IMR-90 (cell line): Measurements from ENCODE around the gene ATG10. TPM values are rescaled to one million over a fixed set of nuclear protein-coding genes. Genes with fewer than 3 reads are reported as not detected.

Experiments
- ATAC-seq: fragments of 200-7000 bp; cut with Tn5 transposase; 2 replicates; pipeline ENCODE4 v1.9.1; 2020; ENCODE audit warnings: low read depth, mild to moderate bottlenecking, moderate library complexity
- BruUV-seq: library from RNA; stranded (reverse); fragments of 400-500 nt; replicated peaks from 2 replicates; lab custom pipeline; 2021; lab: Mats Ljungman, UMichigan
- CTCF ChIA-PET: fragments of 300-600 bp; formaldehyde crosslinking; extraction: SDS; loops from one replicate; lab custom pipeline; 2021; ENCODE audit warnings: antibody characterized with exemption; lab: Yijun Ruan, JAX
- POLR2A ChIA-PET: fragments of 300-600 bp; sonication (Branson Sonifier 250); formaldehyde crosslinking; loops from one replicate; lab custom pipeline; 2022; ENCODE audit warnings: antibody characterized with exemption; ENCODE audit not compliant: unreplicated experiment; lab: Charles Lee
- DNase-seq: peaks from one replicate; pipeline ENCODE4 v3.0.0; 2013
- H2AFZ ChIP-seq: replicated peaks from 2 replicates; pipeline ENCODE3; 2013; ENCODE audit warnings: low read length, mild to moderate bottlenecking; ENCODE audit not compliant: poor library complexity
- H2AK5ac ChIP-seq: 2 replicates; pipeline ENCODE4 v1.6.1; 2013; ENCODE audit warnings: low read depth, low read length, inconsistent platforms
- H2AK9ac ChIP-seq: replicated peaks from 2 replicates; pipeline ENCODE3; 2013; ENCODE audit warnings: mild to moderate bottlenecking, low read depth, low read length, moderate library complexity; ENCODE audit not compliant: poor library complexity
- H2BK120ac ChIP-seq: 2 replicates; pipeline ENCODE4 v1.6.1; 2013; ENCODE audit warnings: low read depth, low read length, inconsistent platforms
- H2BK15ac ChIP-seq: 3 replicates; pipeline ENCODE4 v1.6.1; 2013; ENCODE audit warnings: low read depth, low read length, inconsistent platforms
- H2BK20ac ChIP-seq: 2 replicates; pipeline ENCODE4 v1.6.1; 2013; ENCODE audit warnings: low read depth, mild to moderate bottlenecking, inconsistent platforms, low read length, moderate library complexity
- H2BK5ac ChIP-seq: 2 replicates; pipeline ENCODE4 v1.6.1; 2013; ENCODE audit warnings: mild to moderate bottlenecking, low read depth, low read length, inconsistent platforms; ENCODE audit not compliant: poor library complexity, severe bottlenecking
- H3K14ac ChIP-seq: replicated peaks from 2 replicates; pipeline ENCODE4 v1.6.1; 2013; ENCODE audit warnings: low read depth, low read length, inconsistent platforms
- H3K18ac ChIP-seq: 2 replicates; pipeline ENCODE4 v1.6.1; 2013; ENCODE audit warnings: low read depth, low read length, control low read depth
- H3K23ac ChIP-seq: 2 replicates; pipeline ENCODE4 v1.6.1; 2013; ENCODE audit warnings: low read depth, low read length, inconsistent platforms
- H3K27ac ChIP-seq: 2 replicates; pipeline ENCODE4 v1.5.1; 2013; ENCODE audit warnings: mild to moderate bottlenecking, control low read depth, low read length; ENCODE audit not compliant: insufficient read depth
- H3K27me3 ChIP-seq: 2 replicates; pipeline ENCODE4 v1.6.1; 2013; ENCODE audit warnings: low read length; ENCODE audit not compliant: control insufficient read depth, insufficient read depth
- H3K36me3 ChIP-seq: 2 replicates; pipeline ENCODE4 v1.6.1; 2013; ENCODE audit warnings: low read length, mixed read lengths; ENCODE audit not compliant: control insufficient read depth, insufficient read depth
- H3K4ac ChIP-seq: 2 replicates; pipeline ENCODE4 v1.6.1; 2013; ENCODE audit warnings: low read depth, low read length, inconsistent platforms
- H3K4me1 ChIP-seq: 2 replicates; pipeline ENCODE4 v1.6.1; 2013; ENCODE audit warnings: low read length, mixed read lengths; ENCODE audit not compliant: control insufficient read depth, insufficient read depth
- H3K4me2 ChIP-seq: 2 replicates; pipeline ENCODE4 v1.6.1; 2013; ENCODE audit warnings: low read depth, mild to moderate bottlenecking, control low read depth, low read length, moderate library complexity
- H3K4me3 ChIP-seq: 2 replicates; pipeline ENCODE4 v1.5.1; 2013; ENCODE audit warnings: low read depth, mild to moderate bottlenecking, control low read depth, low read length, moderate library complexity; ENCODE audit not compliant: insufficient read depth
- H3K56ac ChIP-seq: 2 replicates; pipeline ENCODE4 v1.6.1; 2013; ENCODE audit warnings: low read length, inconsistent platforms; ENCODE audit not compliant: insufficient read depth; ENCODE audit errors: extremely low read depth
- H3K79me1 ChIP-seq, 2 experiments: 2 replicates each; pipeline ENCODE4 v1.6.1; 2013; ENCODE audit warnings: low read length in 2 of 2, inconsistent platforms in 1 of 2, low read depth in 1 of 2
- H3K9ac ChIP-seq: 2 replicates; pipeline ENCODE4 v1.6.1; 2013; ENCODE audit warnings: low read depth, low read length, control low read depth
- H3K9me1 ChIP-seq: 2 replicates; pipeline ENCODE4 v1.6.1; 2013; ENCODE audit warnings: low read length, inconsistent platforms; ENCODE audit not compliant: insufficient read depth
- H3K9me3 ChIP-seq: 2 replicates; pipeline ENCODE4 v1.6.1; 2013; ENCODE audit warnings: low read length; ENCODE audit not compliant: control insufficient read depth, insufficient read depth
- H4K20me1 ChIP-seq: 2 replicates; pipeline ENCODE4 v1.6.1; 2013; ENCODE audit warnings: low read length, inconsistent platforms; ENCODE audit not compliant: insufficient read depth
- H4K5ac ChIP-seq: 2 replicates; pipeline ENCODE4 v1.6.1; 2013; ENCODE audit warnings: mild to moderate bottlenecking, low read depth, low read length, control low read depth
- H4K8ac ChIP-seq, 2 experiments: 2 replicates each; pipeline ENCODE4 v1.6.1; 2013; ENCODE audit warnings: low read depth in 2 of 2, low read length in 2 of 2, control low read depth in 1 of 2, inconsistent platforms in 1 of 2
- H4K91ac ChIP-seq: 2 replicates; pipeline ENCODE4 v1.6.1; 2013; ENCODE audit warnings: low read depth, low read length, inconsistent platforms; ENCODE audit not compliant: insufficient read depth
- MAFK ChIP-seq: IDR thresholded peaks from 2 replicates; pipeline ENCODE4 v1.6.1; 2012; ENCODE audit warnings: low read depth, low read length, improper control_type of control experiment
- NFE2L2 ChIP-seq: fragments of 150-350 bp; IDR thresholded peaks from 2 replicates; pipeline ENCODE4 v1.6.1; 2016; ENCODE audit warnings: low read depth, mild to moderate bottlenecking, low read length
- RAD21 ChIP-seq: IDR thresholded peaks from 2 replicates; pipeline ENCODE4 v1.6.1; 2012; ENCODE audit warnings: low read length, improper control_type of control experiment
- WGBS, 2 experiments: methylation state at CpG; one replicate each; pipeline versions ENCODE4 v1.1.5 to v1.1.7; 2013; ENCODE audit warnings: missing lambda C conversion rate in 2 of 2; ENCODE audit not compliant: insufficient read length in 1 of 2; ENCODE audit errors: extremely low coverage in 2 of 2; 5-methylcytosine and 5-hydroxymethylcytosine counted together
- dilution Hi-C: fragments of 300-500 bp; cut with HindIII; formaldehyde crosslinking; loops from one replicate; pipeline ENCODE4 v1.14.3; 2018; ENCODE audit warnings: low sequenced_read_pairs; ENCODE audit not compliant: unreplicated experiment
- in situ Hi-C: fragments of 300-500 bp; cut with MboI; formaldehyde crosslinking; loops from 3 replicates; pipeline ENCODE4 v1.14.3; 2019; ENCODE audit warnings: low sequenced_read_pairs, inconsistent platforms, mixed read lengths
- intact Hi-C: fragments of 100-400 bp; cut with micrococcal nuclease; formaldehyde crosslinking; loops from 2 replicates; pipeline ENCODE4 v1.10.0; 2022
- polyA plus RNA-seq, 3 experiments: library from polyadenylated mRNA; depleted of rRNA; stranded (reverse); fragments of >200 nt; gene quantifications; 2 replicates each; pipeline ENCODE4 v1.2.3, GENCODE V29; 2012; ENCODE audit warnings: low replicate concordance in 1 of 3
- total RNA-seq: library from RNA; depleted of rRNA; stranded (reverse); fragments of >200 nt; gene quantifications from 2 replicates; pipeline ENCODE4 v1.2.3, GENCODE V29; 2012
- TF ChIP-seq, protein P1 (sequence below): conservative IDR thresholded peaks from 2 replicates; pipeline ENCODE4 v1.5.1; 2012; ENCODE audit warnings: mild to moderate bottlenecking, low read depth, low read length, improper control_type of control experiment

ATG10 gene
- total and polyA plus RNA-seq, 2 of the 4 experiments (the other 2 are of a cell fraction) = 3.4 to 8.1 TPM

GRCh38 chr5:82244854-82245635 is 273.2 kb downstream of the ATG10 start:
- intact Hi-C loops (no loop called here), dilution Hi-C loops (no loop called here), in situ Hi-C loops (no loop called here)
- Histone ChIP-seq H3K23ac (no peak overlapping the region), H3K9me3 (no peaks in the 10 kb centered on the region), H3K27me3 (no peaks in the 10 kb centered on the region), H3K36me3 (no peaks in the 10 kb centered on the region), H3K18ac (no peak overlapping the region), H2BK20ac (no peak overlapping the region), H3K4me2 (no peak overlapping the region), H3K4me3 (no peak overlapping the region), H3K14ac (no peak overlapping the region), H4K20me1 (no peaks in the 10 kb centered on the region), H2AK9ac (no peak overlapping the region), H3K9ac (no peak overlapping the region), H3K9me1 (no peaks in the 10 kb centered on the region; the same call in 1 of the 2 replicates), H4K91ac (no peak overlapping the region), H4K5ac (no peak overlapping the region), H2BK5ac (no peak overlapping the region), H3K4me1 (no peaks in the 10 kb centered on the region), H3K4ac (no peak overlapping the region), H2AFZ (no peak overlapping the region), H2BK15ac (no peak overlapping the region), H4K8ac (no peak overlapping the region), H3K56ac (no peak overlapping the region), H3K27ac (no peak overlapping the region), H3K79me1 (no peaks in the 10 kb centered on the region), H2AK5ac (no peak overlapping the region), H2BK120ac (no peak overlapping the region)
- TF ChIP-seq MAFK = peak; percentile 60
- TF ChIP-seq, protein P1, sequence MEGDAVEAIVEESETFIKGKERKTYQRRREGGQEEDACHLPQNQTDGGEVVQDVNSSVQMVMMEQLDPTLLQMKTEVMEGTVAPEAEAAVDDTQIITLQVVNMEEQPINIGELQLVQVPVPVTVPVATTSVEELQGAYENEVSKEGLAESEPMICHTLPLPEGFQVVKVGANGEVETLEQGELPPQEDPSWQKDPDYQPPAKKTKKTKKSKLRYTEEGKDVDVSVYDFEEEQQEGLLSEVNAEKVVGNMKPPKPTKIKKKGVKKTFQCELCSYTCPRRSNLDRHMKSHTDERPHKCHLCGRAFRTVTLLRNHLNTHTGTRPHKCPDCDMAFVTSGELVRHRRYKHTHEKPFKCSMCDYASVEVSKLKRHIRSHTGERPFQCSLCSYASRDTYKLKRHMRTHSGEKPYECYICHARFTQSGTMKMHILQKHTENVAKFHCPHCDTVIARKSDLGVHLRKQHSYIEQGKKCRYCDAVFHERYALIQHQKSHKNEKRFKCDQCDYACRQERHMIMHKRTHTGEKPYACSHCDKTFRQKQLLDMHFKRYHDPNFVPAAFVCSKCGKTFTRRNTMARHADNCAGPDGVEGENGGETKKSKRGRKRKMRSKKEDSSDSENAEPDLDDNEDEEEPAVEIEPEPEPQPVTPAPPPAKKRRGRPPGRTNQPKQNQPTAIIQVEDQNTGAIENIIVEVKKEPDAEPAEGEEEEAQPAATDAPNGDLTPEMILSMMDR = no peak
- no peak for TF ChIP-seq NFE2L2
- 0 out of 2 replicates have a peak, but pooled peaks have one; percentile 14 for TF ChIP-seq RAD21
- no peak for DNase-seq
- WGBS, 2 experiments = no CpG with 5 or more reads among the region's 6 CpGs
- ATAC-seq = no peak; the same call in 1 of the 2 replicates
- CTCF ChIA-PET = no interaction called here
- POLR2A ChIA-PET = no interaction called here
- BruUV-seq = no TSS peak
